ENCODE measurements around the gene DCLRE1C. TPM values are rescaled to one million over a fixed set of nuclear protein-coding genes. Genes with fewer than 3 reads are reported as not detected.

DCLRE1C gene
- total and polyA plus RNA-seq, 2 donors (not counting 1 experiment from before 2014, with no cell fraction given) = 24.0 to 61.8 TPM

DNA sequence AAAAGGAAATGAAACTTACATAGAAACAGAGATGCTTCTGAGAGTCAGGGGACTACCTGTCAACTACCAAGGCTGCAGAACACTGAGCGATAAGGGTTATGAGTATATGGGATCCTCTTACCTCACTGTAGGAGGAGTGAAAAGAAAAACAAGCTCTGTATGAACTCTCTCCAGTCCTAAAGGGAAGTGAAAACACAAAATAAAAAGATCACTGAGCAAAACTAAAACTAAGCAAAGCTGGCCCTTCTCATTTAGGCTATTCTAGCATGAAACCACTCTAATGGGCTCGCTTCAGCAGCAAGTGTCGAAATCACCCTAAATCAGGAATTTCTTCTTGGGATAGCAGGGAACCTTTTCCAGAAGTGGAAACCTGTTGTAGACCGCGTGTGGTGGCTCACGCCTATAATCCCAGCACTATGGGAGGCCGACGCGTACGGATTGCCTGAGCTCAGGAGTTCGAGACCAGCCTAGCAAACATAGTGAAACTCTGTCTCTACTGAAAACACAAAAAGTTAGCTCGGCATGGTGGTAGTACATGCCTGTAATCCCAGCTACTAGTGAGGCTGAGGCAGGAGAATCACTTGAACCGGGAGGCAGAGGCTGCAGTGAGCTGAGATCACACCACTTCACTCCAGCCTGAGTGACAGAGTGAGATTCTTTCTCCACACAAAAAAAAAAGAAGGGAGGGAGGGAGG, 27.0 kb downstream of the DCLRE1C start:
- intact Hi-C loops (cut with micrococcal nuclease) = loop anchor here (2.0 kb wide), 1 partner anchor 26 kb away; no protein-coding TSS in a partner anchor
- H3K27me3 ChIP-seq (replicated peaks in 1 of 4; ENCODE audit: control extremely low read depth in 1 of 4, control insufficient read depth in 3 of 4, insufficient read depth in 4 of 4, low read length in 3 of 4) = no peaks in the 10 kb centered on the region
- Mint-ChIP-seq H3K4me1 (peaks cover 26% of the 10 kb centered on the region), H3K27me3 (no peaks in the 10 kb centered on the region), H3K4me3 (peak overlapping the region; percentile 20), H3K27ac (peak overlapping the region; percentile 50), H3K9me3 (ENCODE audit: insufficient read depth) (no peaks in the 10 kb centered on the region)
- peaks cover 22 to 80% of the 10 kb centered on the region in 2 experiments for H3K36me3 ChIP-seq (replicated peaks in 1 of 2; ENCODE audit: control extremely low read depth in 1 of 2, control insufficient read depth in 1 of 2, extremely low read depth in 1 of 2, insufficient read depth in 2 of 2, low read length in 1 of 2)
- TF ChIP-seq CTCF (IDR thresholded peaks at IDR 0.05) = no peak
- TF ChIP-seq EZH2 (IDR thresholded peaks at IDR 0.05; ENCODE audit: borderline replicate concordance, insufficient read depth, low read depth, low read length, poor library complexity, severe bottlenecking) = no peak
- POLR2A ChIA-PET = interaction anchor here (0.6 to 1.5 kb wide), 10 partner anchors 9 to 247 kb away, joined by 3 to 7 read pairs (median 3); partner anchors contain the start of genes DCLRE1C and MEIG1
- peak overlapping the region in 1 of 5 experiments; percentile 9 for H3K4me3 ChIP-seq (ENCODE audit: control extremely low read depth in 1 of 5, extremely low read depth in 1 of 5, insufficient read depth in 1 of 5, low read depth in 2 of 5, low read length in 4 of 5)
- 76% methylated on average over 9 of the region's 13 CpGs for WGBS (ENCODE audit: insufficient coverage)
- H3K9me3 ChIP-seq (ENCODE audit: control extremely low read depth in 1 of 3, control insufficient read depth in 2 of 3, insufficient read depth in 1 of 3, low read length in 2 of 3) = no peaks in the 10 kb centered on the region
- H3K4me1 ChIP-seq (ENCODE audit: control insufficient read depth in 2 of 2, insufficient read depth in 2 of 2, low read length in 2 of 2) = peaks cover 12 to 20% of the 10 kb centered on the region in 2 donors
- peaks cover 38% of the 10 kb centered on the region for H3K79me2 ChIP-seq (ENCODE audit: control insufficient read depth, insufficient read depth, low read length)
- H2AFZ ChIP-seq (ENCODE audit: insufficient read depth, low read depth, low read length, poor library complexity, severe bottlenecking) = no peak overlapping the region
- peak overlapping the region; percentile 42 for H3K4me2 ChIP-seq (replicated peaks; ENCODE audit: low read depth, low read length, poor library complexity, severe bottlenecking)
- ATAC-seq (ENCODE audit: low read depth) (peak; percentile 96), DNase-seq (peak; percentile 61)
- peaks cover 14% of the 10 kb centered on the region for H4K20me1 ChIP-seq (ENCODE audit: control insufficient read depth, insufficient read depth, low read length, poor library complexity, severe bottlenecking)
- H3K27ac ChIP-seq (ENCODE audit: low read length in 2 of 2) = peak overlapping the region; percentile 51 to 69
- H3K9ac ChIP-seq (ENCODE audit: low read length) = peak overlapping the region; percentile 25
- CTCF ChIA-PET = interaction anchor here (0.7 to 1.6 kb wide), 9 partner anchors 9 to 414 kb away, joined by 3 to 8 read pairs (median 3); partner anchors contain the start of genes CDNF, HSPA14, MEIG1 and MSANTD7

DNA sequence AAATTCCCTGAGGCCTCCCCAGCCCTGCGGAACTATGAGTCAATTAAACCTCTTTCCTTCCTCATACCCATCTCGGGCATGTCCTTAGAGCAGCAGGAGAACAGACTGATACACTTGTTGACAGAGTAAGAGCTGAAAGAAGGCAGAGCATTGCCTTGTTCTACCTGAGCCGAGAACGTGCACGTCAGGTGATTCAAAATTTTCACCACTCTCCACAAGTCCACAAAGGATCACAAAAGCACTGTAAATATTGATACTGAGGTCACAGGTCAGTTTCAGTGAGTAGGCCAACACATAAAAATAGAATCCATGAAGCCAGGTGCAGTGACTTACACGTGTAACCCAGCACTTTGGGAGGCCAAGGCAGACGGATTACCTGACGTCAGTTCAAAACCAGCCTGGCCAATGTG, 27.8 kb downstream of the DCLRE1C start:
- H3K9ac ChIP-seq (ENCODE audit: low read length) = no peak overlapping the region
- peaks cover 20% of the 10 kb centered on the region for H4K20me1 ChIP-seq (ENCODE audit: control insufficient read depth, insufficient read depth, low read length, poor library complexity, severe bottlenecking)
- peak; percentile 12 for DNase-seq
- 100% methylated on average over 4 of the region's 8 CpGs for WGBS (ENCODE audit: insufficient coverage)
- ATAC-seq (ENCODE audit: low read depth) = peak; percentile 6
- no peaks in the 10 kb centered on the region for H3K27me3 ChIP-seq (replicated peaks in 1 of 4; ENCODE audit: control extremely low read depth in 1 of 4, control insufficient read depth in 3 of 4, insufficient read depth in 4 of 4, low read length in 3 of 4)
- Mint-ChIP-seq H3K27me3 (no peaks in the 10 kb centered on the region), H3K27ac (peak overlapping the region; percentile 80), H3K4me1 (peaks cover 26% of the 10 kb centered on the region), H3K4me3 (peak overlapping the region; percentile 48), H3K9me3 (ENCODE audit: insufficient read depth) (no peaks in the 10 kb centered on the region)
- CTCF ChIA-PET = interaction anchor here (0.8 to 1.6 kb wide), 6 partner anchors 23 to 180 kb away, joined by 3 to 8 read pairs (median 4); partner anchors contain the start of genes CDNF, HSPA14, MEIG1 and MSANTD7
- TF ChIP-seq EZH2 (IDR thresholded peaks at IDR 0.05; ENCODE audit: borderline replicate concordance, insufficient read depth, low read depth, low read length, poor library complexity, severe bottlenecking) = no peak
- no peak for TF ChIP-seq CTCF (IDR thresholded peaks at IDR 0.05)
- peaks cover 46% of the 10 kb centered on the region for H3K79me2 ChIP-seq (ENCODE audit: control insufficient read depth, insufficient read depth, low read length)
- no peak overlapping the region for H2AFZ ChIP-seq (ENCODE audit: insufficient read depth, low read depth, low read length, poor library complexity, severe bottlenecking)
- peaks cover 19 to 79% of the 10 kb centered on the region in 2 experiments for H3K36me3 ChIP-seq (replicated peaks in 1 of 2; ENCODE audit: control extremely low read depth in 1 of 2, control insufficient read depth in 1 of 2, extremely low read depth in 1 of 2, insufficient read depth in 2 of 2, low read length in 1 of 2)
- H3K4me1 ChIP-seq (ENCODE audit: control insufficient read depth in 2 of 2, insufficient read depth in 2 of 2, low read length in 2 of 2) = peaks cover 12 to 20% of the 10 kb centered on the region in 2 donors
- H3K4me2 ChIP-seq (replicated peaks; ENCODE audit: low read depth, low read length, poor library complexity, severe bottlenecking) = no peak overlapping the region
- H3K27ac ChIP-seq (ENCODE audit: low read length in 2 of 2) = peak overlapping the region; percentile 51 to 69
- intact Hi-C loops (cut with micrococcal nuclease) = loop anchor here (2.0 kb wide), 1 partner anchor 27 kb away; no protein-coding TSS in a partner anchor
- no peaks in the 10 kb centered on the region for H3K9me3 ChIP-seq (ENCODE audit: control extremely low read depth in 1 of 3, control insufficient read depth in 2 of 3, insufficient read depth in 1 of 3, low read length in 2 of 3)
- POLR2A ChIA-PET = interaction anchor here (0.8 to 1.5 kb wide), 3 partner anchors 8 to 48 kb away, joined by 3 to 5 read pairs (median 3); no protein-coding TSS in a partner anchor
- H3K4me3 ChIP-seq (ENCODE audit: control extremely low read depth in 1 of 5, extremely low read depth in 1 of 5, insufficient read depth in 1 of 5, low read depth in 2 of 5, low read length in 4 of 5) = no peak overlapping the region

Measured in B cell (primary cell).